GM18526 (cell line): ENCODE results near the gene UQCR11.

Experiments used
- POLR2A ChIP-seq: IDR thresholded peaks from 3 replicates; pipeline ENCODE4 v1.6.1; 2011; ENCODE audit not compliant: insufficient read length; ENCODE audit errors: extremely low read depth

UQCR11 gene

DNA sequence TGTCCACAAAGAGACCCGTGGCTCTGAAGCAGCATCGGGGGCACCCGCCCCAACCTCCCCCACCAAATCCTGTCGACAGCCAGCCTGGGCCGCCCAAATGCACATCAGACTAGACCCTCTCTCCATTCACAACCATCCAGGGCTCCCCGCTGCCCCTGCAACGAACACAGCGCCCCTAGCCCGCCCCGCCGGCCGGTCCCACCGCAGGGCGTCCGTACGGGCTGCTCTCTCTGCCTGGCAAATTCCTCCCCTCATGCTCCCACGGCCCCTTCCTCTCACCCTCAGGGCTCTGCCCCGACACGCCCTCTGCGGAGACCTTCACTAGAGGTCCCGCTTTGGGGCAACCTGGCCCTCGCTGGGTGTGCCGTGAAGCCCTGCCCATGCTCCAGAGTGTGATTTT lies 40.0 kb upstream of the UQCR11 start:
- no peak for TF ChIP-seq POLR2A

DNA sequence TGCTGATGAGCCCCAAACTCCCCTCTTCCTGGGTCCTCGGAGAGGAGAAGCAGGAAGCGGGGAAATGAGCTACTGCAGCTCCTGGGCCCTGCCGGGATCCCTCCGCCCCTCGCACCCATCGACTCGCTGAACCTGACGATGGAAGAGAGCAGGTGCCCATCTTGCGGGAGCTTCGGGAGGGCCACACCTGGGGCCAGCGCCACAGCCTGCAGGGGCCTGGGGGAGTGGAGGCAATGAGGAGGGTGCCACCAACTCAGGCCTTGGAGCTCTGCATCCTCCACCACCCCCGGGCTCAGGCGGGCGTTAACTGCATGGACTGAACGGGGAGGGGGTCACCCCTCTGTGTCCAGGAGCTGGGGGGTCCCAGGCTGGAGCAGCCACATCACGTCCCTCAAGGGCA lies 38.8 kb upstream of the UQCR11 start:
- TF ChIP-seq POLR2A = no peak

DNA sequence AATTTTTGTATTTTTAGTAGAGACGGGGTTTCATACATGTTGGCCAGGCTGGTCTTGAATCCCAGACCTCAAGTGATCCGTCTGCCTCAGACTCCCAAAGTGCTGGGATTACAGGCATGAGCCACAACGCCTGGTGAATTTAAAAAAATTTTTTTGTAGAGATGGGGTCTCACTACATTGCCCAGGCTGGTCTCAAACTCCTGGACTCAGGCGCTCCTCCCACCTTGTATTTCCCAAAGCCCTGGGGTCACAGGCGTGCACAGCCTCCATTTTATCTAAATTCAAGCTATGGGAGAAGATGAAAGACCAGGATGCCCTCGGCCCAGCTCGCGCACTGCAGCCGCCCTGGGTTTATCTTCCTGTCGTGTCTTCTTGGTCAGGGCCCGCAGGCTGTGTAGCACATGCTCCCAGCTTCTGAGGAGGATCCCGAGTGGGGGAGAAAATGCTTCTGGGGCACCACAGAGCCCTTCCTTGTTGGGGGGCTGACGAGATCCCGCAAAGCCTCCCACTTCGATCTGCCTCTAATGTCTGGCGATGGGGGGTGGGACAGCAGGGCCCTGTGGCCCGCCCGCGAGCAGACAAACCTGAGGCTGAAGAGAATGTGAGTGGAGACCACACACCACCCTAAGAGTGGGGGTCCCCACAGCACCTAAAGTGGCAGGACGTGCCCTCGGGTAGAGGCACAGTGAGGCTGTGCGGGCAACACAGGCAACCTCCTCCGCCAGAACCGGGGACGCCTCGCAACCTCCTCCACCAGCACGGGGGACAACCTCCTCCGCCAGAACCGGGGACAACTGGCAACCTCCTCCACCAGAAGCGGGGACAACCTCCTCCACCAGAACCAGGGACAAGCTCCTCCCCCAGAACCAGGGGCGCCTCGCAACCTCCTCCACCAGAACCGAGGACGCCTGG lies 31.3 kb upstream of the UQCR11 start:
- TF ChIP-seq POLR2A = no peak

DNA sequence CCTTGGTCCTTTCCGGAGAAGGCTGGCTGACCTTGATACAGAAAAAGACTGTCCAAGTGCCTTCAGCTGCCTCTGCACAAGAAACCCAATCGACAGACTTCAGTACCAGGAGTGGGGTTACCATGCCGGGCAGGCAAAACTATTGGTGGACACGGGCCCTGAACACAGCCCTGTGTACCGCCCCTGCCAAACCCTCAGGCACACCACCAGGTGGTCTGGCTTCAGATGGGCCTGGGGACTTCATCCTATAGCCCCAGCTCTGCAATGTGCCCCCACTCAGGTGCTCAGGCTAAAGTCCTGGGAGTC lies 29.6 kb upstream of the UQCR11 start:
- no peak for TF ChIP-seq POLR2A

DNA sequence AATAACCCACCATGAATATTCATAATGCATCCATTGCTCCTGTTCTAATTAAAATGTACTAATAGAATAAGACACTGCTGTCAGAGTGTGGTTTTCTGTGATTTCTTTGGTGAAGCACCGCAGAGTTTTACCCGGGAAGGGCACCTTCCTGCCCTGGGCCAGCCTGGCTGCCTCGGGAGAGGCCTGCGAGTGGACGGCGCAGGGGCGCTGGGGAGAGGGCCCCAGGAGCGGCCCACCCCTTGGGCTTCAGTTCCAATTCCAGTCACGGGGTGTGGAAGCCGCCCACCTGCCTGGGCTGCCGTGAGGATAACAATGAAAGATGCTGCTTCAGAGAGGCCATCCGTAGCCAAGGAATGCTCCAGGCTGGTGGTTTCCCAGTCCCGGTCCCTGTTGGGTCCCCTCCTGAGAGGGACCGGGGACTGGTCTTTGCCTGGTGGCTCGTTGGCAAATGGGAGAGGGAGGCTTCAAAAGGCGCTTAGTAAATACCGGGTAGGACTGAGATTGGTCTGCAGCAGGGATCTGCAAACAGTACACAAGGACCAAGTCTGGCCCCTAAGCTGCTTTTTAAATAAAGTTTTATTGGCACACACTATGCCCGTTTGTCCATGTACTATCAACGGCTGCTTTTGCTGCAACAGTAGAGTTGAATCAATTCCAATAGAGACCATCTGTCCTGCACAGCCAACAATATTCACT lies 29.1 kb upstream of the UQCR11 start:
- TF ChIP-seq POLR2A = no peak

DNA sequence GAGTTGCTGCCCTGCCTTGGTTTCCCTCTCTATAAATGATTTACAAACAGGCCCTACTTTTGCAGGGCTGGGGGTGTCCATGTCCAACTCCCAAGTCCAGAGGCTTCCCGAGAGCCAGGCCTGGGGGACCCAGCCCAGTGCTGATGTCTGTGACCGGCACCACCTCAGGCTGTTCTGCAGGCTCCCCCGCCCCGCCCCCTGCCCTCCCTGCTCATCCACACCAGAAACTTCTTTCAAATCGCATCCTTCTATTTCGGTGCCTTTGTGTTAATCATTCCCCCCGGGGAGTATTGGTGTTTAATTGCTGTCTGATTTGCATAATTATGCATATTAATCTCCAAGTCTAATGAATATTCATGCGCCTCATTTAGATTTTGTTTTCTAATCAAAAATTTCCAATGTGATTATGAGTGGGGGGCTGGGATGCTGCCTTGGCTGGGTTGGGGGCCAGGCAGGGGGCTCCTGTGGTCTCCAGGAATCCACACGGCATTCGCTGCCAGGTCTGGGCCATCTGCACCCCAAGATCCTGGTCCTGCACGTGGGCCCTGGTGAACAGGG lies 28.1 kb upstream of the UQCR11 start:
- TF ChIP-seq POLR2A = no peak

DNA sequence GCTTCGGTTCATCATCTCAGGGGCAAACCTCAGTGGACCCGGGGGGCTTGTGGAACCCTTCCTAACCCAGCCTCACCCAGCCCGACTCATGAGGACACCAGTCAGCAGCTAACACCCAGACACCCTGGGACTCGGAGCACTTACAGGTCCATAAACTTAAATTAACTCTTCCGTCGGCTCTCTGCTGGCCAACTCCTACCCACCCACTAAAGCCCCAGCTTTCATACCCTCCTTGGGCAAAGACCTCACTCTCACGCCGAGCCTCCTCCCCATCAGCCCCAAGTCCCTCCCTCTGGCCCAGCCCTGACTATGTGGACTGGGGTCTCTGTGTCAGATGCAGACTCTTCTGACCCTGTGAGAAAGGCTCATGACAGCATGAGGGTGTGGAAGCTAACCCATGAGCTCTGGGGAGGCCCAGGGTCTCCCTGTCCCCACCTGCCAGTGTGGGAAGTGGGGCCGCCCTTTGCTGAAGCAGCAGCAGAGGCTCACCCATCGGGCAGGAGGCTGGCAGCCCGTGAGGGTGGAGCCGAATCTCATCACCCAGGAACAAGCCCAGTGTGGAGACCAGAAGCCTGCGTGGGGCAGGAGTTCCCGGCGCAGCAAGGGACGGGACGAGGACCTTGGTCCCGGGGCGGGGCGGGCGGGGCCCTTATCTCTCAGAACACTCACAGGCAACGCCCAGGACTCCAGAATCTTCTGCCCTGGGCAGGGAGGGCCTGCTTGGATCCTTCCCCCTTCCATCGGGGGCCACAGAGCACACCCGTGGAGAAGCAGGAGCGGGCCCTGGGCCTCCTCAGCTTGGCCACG lies 27.4 kb upstream of the UQCR11 start:
- no peak for TF ChIP-seq POLR2A

DNA sequence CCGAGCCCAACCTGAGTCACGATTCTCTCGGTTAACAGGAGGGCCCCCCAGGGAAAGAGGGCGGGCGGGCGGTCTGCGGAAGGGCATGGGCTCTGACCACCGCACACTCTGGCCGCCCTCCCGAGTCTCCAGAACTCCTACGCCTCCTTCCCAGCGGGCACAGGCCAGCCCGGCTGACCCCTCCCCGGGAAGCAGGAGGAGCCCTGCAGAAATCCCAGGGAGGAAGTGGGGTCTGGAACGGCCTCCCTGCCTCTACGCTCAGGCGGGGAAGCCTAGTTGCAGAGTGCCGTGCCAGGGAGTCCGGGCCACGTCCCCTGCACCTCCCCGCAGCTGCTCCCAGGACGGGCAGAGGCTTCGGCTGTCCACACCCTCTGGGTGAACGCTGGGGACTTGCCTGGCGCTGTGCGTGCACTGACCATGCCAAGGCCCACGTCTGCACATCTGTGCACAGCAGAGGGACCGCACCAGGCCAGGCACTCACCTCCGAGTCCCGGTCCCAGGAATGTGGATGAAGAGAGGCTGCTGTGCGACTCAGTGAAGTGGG lies 26.4 kb upstream of the UQCR11 start:
- no peak for TF ChIP-seq POLR2A

DNA sequence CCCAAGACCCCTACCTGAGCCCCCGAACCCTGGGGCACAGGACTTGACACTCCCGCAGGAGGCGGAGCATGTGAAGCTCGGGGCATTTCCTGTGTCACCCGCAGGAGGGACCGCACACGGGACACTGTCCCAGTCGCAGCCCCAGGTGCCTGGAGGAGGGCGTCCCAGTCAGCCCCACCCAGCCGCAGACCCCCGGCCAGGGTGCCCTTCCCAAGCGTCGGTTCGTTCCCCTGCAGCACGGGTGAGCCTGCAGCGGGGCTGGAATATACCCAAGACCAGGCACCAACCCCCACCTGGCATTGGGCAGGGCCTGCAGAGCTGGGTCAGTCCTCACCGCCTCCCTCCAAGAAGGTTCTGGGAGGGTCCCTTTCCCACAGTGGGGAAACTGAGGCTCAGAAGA lies 25.5 kb upstream of the UQCR11 start:
- TF ChIP-seq POLR2A = no peak

DNA sequence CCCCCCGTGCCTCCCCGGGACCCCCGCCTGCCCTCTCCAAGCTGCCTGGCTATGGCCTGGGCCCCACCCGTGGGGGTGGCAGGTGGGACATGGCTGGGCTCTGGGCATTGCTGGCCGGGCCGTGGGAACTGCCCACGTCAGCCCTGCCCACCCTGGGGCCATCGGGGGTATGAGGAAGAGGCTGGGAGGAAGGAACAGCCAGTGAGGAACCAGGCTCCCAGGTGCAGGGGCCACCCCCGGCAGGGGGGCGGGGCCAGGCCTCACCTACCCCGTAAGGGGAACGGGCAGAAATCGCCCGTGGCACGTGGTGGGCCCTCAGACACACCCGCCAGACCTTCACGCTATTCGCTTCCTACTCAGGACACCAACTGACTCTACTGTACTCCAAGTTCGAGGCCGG lies 24.8 kb upstream of the UQCR11 start:
- no peak for TF ChIP-seq POLR2A

DNA sequence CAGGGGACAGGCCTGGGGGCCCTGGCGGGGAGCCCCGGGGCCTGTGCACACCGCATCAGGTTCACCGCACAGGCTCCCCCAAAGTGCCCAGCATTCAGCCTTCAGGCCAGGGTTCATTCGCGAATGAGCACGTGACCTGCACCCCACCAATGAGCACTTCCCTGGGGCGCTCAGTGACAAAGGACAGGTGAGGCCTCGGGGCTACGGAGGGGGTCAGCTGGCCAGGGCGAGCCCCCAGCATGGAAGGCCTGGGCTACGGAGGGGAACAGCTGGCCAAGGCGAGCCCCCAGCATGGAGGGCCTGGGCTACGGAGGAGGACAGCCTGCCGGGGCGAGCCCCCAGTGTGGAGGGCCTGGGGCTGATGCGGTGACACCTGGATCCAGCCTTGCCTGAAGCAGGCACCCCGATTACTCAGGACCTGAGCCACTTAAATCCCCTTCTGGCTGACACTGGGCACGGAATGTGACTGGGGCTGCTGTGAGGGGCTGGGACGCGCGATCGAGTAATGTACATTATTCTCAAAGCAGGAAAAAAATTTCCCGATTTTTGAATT lies 24.1 kb upstream of the UQCR11 start:
- no peak for TF ChIP-seq POLR2A

DNA sequence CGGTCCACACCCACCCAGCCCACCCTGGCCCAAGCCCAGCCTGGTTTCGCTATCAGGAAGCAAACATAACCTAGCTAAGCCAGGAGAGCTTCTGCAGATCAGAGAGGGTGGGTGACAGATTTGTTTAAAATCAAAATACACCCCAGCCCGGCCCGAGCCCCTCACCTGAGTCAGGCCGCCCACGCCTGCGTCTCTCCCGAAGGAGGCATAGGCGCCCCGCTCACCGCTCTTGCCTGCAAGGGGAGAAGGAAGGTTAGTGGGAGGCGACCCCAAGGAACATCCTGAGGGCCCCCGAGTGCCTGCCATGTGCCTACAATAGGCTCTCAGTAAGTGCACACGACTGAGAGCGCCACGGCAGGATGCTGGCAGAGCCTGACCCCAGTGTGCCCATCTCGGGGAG lies 21.9 kb upstream of the UQCR11 start:
- no peak for TF ChIP-seq POLR2A

DNA sequence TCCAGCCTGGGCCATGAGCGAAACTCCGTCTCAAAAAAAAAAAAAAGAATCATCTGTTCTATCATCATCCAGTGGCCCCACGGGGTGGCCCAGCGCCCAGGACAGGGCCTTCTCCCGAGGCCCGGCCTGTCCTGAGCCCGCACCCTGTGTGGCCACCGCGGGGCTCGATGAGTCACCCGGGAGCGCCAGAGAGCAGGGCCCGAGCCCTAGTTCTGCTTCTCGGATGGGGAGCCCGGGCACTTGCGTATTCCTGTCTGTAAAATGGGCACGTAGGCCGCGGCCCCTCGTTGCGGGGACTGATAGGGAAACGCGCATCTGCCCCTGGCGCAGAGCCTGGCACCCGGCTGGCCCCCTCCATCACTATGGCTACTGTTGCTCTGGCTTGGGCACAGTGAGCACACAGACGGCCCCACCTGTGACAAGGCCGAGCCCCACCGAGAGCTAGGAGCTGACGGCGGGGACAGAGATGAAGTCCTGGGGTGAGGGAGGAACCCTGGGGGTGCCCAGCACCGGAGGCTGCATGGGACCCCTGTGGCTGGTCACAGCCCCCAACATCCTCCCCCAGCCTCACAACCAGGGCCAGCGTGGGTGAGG lies 21.3 kb upstream of the UQCR11 start:
- no peak for TF ChIP-seq POLR2A

DNA sequence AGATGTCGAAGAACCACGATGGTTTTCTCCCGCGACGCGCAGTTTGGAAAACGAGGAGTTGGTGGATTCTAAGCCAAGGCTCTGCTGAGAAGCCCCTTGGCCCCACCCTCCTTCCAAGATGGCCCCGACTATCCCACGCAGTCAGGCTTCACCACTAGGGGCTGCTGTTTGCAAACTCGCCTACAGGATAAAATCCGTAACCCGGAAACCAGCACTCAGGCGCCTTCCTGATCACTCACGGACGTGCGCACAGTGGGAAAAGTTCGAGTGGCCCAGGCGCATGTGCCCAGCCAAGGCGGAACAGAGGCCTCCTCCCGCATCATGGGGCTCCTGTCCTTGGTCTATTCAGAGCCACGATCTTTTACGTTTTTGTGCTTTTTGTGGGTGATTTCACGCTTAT lies 19.2 kb upstream of the UQCR11 start:
- TF ChIP-seq POLR2A = no peak

DNA sequence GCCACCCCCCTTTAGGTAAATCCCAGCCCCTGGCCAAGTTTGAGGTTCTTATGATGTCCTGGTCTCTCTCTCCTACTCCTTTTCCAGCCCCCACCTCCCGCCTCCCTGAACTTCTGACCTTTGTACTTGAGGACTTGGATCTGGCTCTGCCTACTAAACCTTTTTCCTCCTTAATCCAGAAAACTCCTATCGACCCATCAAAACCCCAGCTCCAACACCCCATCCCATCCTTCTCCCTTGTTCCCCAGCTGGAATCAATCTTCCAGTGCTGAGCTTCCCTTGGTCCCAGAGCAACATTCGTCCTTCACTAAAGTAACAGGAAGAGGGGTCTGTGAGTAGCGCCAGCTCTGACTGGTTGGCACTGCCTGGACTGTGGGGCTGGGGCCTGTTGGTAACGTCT lies 17.3 kb upstream of the UQCR11 start:
- no peak for TF ChIP-seq POLR2A
